ENCODE data around the gene PIK3R1. TPM values are rescaled to one million over a fixed set of nuclear protein-coding genes. Genes with fewer than 3 reads are reported as not detected.

Gene PIK3R1
- total RNA-seq, 4 donors from 2014 or later, result 244 to 563 (median 329) TPM

GRCh38 chr5:68319706-68320412 lies 104.3 kb downstream of the PIK3R1 start:
- Histone ChIP-seq H3K4me3 (no peak overlapping the region), H3K9me3 (no peaks in the 10 kb centered on the region), H3K4me1 (no peaks in the 10 kb centered on the region), H3K36me3 (no peaks in the 10 kb centered on the region), H3K27me3 (no peaks in the 10 kb centered on the region), H3K27ac (replicated peaks in 1 of 4) (no peak overlapping the region)
- no peak for TF ChIP-seq CTCF (IDR thresholded peaks at IDR 0.05)
- no peak for TF ChIP-seq EP300 (IDR thresholded peaks at IDR 0.05)
- TF ChIP-seq POLR2AphosphoS5 (IDR thresholded peaks at IDR 0.05), result no peak
- TF ChIP-seq POLR2A (IDR thresholded peaks at IDR 0.05; ENCODE audit: low read depth), result no peak
- DNase-seq (ENCODE audit: extremely low spot score), result no peak
- intact Hi-C loops (cut with DNase I), result no loop called here
- WGBS, result 67% methylated on average over 4 of the region's 4 CpGs

GRCh38 chr5:68320413-68320986 lies 104.9 kb downstream of the PIK3R1 start:
- intact Hi-C loops (cut with DNase I), result no loop called here

GRCh38 chr5:68325065-68325580 lies 109.6 kb downstream of the PIK3R1 start:
- Histone ChIP-seq H3K4me1 (no peaks in the 10 kb centered on the region), H3K27me3 (no peaks in the 10 kb centered on the region), H3K4me3 (no peak overlapping the region), H3K9me3 (no peaks in the 10 kb centered on the region), H3K36me3 (no peaks in the 10 kb centered on the region), H3K27ac (replicated peaks in 1 of 4) (no peak overlapping the region)
- 67% methylated on average over 1 of the region's 1 CpG for WGBS
- no peak for DNase-seq (ENCODE audit: extremely low spot score)
- intact Hi-C loops (cut with DNase I), result no loop called here
- TF ChIP-seq POLR2A (IDR thresholded peaks at IDR 0.05; ENCODE audit: low read depth) (no peak), POLR2AphosphoS5 (IDR thresholded peaks at IDR 0.05) (no peak), EP300 (IDR thresholded peaks at IDR 0.05) (no peak), CTCF (IDR thresholded peaks at IDR 0.05) (no peak)

More at GRCh38 chr5:68320413-68320986, 104.9 kb downstream of the PIK3R1 start:
- Histone ChIP-seq H3K4me1 (no peaks in the 10 kb centered on the region), H3K4me3 (no peak overlapping the region), H3K9me3 (no peaks in the 10 kb centered on the region), H3K27ac (replicated peaks in 1 of 4) (no peak overlapping the region), H3K36me3 (no peaks in the 10 kb centered on the region), H3K27me3 (no peaks in the 10 kb centered on the region)
- 80% methylated on average over 5 of the region's 5 CpGs for WGBS
- DNase-seq (ENCODE audit: extremely low spot score), result no peak
- no peak for TF ChIP-seq POLR2AphosphoS5 (IDR thresholded peaks at IDR 0.05)
- TF ChIP-seq POLR2A (IDR thresholded peaks at IDR 0.05; ENCODE audit: low read depth), result no peak
- TF ChIP-seq EP300 (IDR thresholded peaks at IDR 0.05), result no peak
- no peak for TF ChIP-seq CTCF (IDR thresholded peaks at IDR 0.05)

- Histone ChIP-seq H3K4me3 (no peak overlapping the region), H3K27me3 (no peaks in the 10 kb centered on the region), H3K36me3 (no peaks in the 10 kb centered on the region), H3K4me1 (peaks cover 0 to 10% (median 5%) of the 10 kb centered on the region in 4 donors), H3K9me3 (no peaks in the 10 kb centered on the region), H3K27ac (replicated peaks in 1 of 4) (no peak overlapping the region)
- WGBS, result 80% methylated on average over 6 of the region's 6 CpGs
- DNase-seq (ENCODE audit: extremely low spot score), result no peak
- TF ChIP-seq EP300 (IDR thresholded peaks at IDR 0.05), result no peak
- no peak for TF ChIP-seq POLR2A (IDR thresholded peaks at IDR 0.05; ENCODE audit: low read depth)
- TF ChIP-seq CTCF (IDR thresholded peaks at IDR 0.05), result no peak
- no peak for TF ChIP-seq POLR2AphosphoS5 (IDR thresholded peaks at IDR 0.05)
- intact Hi-C loops (cut with DNase I), result no loop called here
Observed at GRCh38 chr5:68329554-68330255, 114.1 kb downstream of the PIK3R1 start.
